ENCODE measurements around the gene ARVCF. TPM values are rescaled to one million over a fixed set of nuclear protein-coding genes. Genes with fewer than 3 reads are reported as not detected.

ARVCF gene
- polyA plus RNA-seq, 1 donor: 18.3 TPM

DNA sequence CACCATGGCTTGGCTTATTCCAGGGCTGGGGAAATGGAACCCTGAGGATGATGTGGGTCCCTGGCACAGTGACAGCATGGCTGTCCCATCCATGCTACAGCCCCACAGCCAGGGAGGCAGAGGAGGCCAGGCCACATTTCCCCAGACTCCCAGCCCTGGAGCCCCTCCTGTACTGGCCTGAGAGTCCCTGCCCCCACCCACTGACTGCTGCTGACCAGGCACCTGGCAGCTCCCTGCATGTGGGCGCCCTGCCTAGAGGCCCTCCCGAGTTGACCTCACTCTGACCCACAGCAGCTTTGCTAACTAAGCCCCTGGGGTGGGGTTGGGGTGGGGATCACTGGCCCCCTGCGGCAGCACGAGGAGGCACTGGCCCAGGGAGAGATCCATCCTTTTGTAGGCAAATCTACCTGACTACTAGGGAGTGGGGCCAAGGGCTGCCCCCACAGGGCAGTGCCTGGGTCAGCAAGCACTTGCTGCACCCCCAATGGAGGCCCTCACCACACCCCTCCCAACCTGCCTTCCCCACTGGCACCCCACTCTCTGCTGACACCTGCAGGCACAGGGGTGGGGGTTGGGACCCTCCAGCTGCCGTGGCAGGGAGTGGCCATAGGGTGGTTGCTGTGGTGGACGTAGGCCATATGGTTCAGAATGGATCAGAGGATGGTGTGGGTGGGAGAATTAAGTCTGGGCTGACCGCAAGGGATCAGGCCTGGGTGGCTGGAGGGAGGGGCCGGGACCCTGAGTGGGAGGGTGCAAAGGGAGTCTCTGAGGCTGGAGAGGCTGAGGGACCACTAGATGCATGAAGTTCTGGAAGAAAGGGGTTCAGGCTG lies 17.4 kb downstream of the ARVCF start:
- DNase-seq: no peak

- no peak for DNase-seq
These were observed 18.2 kb downstream of the ARVCF start for GRCh38 chr22:19998232-19998951.

- no peak for DNase-seq
These were observed 18.9 kb downstream of the ARVCF start for GRCh38 chr22:19997561-19998231.

DNA sequence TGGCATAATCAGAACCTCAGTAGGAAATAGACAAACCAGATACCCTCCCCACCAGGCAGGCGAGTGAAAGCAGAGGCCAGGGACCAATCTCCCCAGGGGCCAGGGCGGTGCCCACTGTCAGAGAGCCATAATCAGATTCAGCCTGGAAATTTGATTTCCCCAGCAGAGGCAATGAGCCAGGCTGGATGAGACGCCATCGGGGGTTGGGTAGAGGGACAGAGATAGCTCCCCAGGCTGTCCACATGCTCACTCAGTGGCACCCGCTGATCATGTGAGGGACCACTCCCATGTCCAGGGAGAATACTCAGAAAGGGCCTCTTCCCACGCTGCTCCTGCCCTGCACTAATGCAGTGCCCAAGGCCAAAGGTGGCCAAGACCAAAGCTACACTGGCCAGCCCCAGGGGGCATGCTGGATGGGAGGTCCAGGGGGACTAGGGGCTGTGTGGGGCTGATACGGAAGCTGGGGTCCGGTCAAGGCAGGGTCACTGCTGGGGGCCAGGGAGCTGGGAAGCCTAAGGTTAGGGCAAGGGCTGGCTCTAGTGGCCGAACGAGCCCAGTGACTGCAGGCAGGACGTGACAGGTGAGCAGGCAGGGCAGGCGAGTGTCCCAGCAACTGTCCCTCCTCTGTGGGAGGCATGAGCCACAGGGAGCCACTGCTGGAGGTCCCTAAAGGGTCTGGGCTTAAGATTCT lies 19.8 kb downstream of the ARVCF start:
- no peak for DNase-seq

DNA sequence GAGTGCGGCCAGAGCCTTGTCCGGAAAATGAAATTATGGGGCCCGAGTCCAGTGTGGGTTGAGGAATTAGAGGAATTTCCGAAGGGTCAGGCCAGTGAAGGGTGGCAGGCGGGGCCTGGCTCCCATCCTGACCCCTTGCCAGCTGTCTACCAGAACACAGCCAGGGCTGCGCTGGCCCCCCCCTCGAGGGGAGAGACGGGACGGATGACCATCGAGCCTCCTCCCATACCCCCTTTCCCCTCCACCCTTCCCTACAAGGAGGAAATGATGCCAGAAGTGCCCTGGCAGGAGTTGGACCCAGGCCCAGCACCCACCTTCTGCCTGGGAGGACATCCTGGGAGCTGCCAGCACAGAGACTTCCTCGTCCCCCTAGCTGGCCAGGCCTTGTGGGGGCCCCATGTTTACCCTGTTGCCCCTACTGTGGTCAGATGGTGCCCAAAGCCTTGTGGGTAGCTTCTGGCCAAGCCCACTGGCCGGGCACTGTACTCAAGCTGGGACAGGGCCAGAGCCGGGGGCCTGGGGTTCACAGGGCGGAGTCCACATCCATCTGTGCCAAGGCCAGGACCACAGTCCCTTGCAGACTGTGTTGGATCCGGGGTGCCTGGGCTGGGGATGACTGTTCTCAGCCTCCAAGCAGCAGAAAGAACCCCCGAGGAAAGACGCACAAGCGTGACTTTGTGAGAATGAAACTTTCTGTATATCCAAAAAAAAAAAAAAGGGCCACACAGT lies 20.8 kb downstream of the ARVCF start:
- DNase-seq: no peak

DNA sequence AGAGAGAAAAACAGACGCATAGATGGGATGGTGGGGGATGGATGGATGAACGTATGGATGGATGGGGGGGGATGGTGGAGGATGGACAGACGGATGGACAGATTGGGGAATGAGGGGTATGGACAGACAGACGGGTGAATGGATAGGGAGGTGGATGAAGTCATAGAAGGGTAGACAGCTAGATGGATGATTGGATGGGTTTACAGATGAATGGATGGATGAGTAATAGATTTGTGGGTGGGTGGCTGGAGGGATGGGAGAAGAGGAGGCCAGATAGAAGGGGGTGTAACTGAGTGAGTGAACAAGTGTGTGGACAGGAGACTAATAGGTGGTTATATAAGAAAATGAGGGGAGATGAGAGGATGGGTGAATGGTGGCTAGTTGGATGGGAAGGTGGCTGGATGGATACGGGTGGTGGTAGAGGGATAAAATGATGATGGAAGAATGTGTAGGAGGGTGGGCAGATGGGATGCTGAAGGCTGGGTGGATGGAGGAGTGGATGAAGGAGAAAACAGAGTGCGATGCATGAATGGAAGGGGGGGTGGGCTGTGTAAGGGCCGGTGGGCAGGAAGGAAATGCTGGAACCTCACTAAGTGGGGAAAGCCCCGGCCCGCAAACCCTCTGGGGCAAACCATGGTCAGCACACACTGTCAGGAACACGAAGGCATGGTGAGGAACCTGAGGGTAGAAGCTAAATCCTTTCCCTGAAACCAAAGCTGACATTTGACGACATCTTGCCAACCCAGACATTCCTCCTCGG lies 21.6 kb downstream of the ARVCF start:
- DNase-seq: no peak

GRCh38 chr22:19993926-19994325 lies 22.7 kb downstream of the ARVCF start:
- no peak for DNase-seq

- no peak for DNase-seq
These were observed 23.7 kb downstream of the ARVCF start for GRCh38 chr22:19992921-19993355.

GRCh38 chr22:19992481-19992911 lies 24.1 kb downstream of the ARVCF start:
- no peak for DNase-seq

GRCh38 chr22:19991645-19992451 lies 24.8 kb downstream of the ARVCF start:
- no peak for DNase-seq

DNA sequence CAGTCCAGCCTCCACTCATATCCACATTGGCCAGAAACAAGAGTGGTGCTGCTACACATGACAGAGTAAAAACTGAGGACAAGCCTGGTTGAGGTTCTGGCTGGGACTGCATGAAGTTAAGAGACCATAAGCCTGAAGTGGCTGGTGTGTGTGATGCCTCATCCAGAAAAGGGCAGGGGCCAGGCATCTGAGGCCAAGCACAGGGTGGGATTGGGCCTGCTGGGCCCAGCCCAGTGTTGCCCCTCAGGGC lies 25.3 kb downstream of the ARVCF start:
- DNase-seq: no peak

DNA sequence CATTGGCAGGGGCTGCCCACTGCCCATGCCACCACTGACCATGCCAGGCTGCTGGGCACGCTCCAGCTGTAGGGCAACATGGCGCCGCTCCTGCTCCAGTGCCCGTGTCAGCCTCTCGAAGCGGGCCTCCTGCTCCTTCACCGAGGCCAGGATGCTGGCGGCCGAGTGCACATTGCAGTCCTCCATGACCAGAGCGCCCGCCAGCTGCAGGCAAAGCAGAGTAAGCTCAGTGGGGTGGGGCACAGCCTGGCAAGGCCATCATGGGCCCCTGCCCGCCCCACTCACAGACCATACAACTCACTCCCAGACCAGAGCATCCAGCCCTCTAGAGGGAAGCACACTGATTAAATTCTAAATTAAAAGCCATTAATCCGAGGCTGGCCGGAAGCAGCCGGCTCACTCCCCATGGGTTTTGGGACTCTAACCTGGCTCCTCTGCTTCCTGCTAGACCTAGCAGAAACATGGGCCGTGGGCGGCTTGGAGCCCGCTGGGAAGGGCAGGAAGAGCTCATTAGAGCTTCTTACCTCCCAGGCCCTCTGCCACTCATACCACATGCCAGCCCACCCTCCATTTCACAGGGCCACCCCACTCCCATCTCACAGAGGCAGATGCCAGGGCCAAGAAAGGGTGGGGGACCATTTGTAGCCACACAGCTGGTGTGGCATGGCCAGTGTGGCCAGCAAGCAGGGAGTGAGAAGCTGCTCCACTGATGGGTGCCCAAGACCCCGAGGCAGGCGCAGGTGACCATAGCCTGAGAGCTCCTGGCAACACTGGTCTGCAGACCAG lies 25.8 kb downstream of the ARVCF start:
- DNase-seq: no peak

- DNase-seq: no peak
These were observed 26.4 kb downstream of the ARVCF start for GRCh38 chr22:19990188-19990587.

- DNase-seq: no peak
These were observed 26.9 kb downstream of the ARVCF start for GRCh38 chr22:19989725-19990067.

DNA sequence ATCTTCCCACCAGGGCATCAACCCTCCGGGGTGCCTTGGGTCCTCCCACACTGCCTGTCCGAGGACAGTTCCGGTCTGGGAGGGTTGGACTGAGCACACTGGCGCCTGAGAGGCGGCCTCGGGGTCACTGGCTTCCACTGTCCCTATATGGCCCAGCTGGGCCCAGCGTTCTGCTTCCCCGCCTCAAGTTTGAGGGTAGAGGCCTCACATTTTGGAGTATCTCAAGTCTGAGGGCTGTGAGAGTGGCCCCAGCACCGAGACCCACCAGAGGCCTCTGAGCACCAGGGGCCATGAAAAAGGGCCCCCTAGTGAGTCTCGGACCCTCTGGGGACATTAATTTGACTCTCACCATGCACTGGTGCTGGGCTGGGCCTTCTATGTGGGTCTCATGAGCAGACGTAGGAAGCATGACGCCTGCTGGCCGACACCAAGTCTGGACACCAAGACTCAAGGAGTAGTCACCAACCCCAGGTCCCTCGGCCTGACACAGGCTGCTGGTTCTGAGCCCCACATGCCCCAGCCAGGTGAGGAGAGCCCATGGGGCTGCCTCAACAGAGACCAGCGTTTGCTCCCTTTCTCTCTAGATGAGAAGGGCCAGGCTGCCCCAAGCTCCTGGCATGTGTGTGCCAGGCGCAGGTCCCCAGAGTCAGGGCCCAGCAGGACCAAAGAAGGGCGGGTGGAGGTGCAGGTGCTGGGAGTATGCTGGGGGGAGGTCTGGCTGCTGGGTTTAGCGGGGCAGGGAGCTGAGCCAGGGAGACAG lies 27.5 kb downstream of the ARVCF start:
- no peak for DNase-seq

DNA sequence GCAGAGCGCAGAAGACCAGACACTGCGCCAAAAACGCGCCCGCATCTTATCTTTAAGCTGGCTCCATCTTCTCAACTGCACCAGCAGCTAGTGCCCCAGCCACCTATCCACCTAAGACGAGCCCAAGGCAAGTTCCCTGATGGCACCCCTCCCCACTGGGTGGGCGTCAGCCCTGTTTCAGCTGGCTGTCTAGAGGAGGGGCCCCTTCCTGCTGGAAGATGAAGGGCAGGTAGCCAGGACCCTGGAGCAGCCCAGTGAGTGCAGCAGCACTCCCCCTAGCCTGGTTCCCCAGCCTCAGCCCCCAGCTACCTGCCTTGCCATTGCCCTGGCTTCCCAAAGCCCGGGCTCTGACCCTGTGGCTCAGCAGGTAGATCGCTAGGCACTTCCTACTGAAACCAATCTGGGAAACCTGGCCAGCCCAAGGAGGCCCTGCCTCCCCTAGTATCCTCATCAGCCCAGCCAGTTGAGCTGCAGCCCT lies 28.3 kb downstream of the ARVCF start:
- no peak for DNase-seq

DNA sequence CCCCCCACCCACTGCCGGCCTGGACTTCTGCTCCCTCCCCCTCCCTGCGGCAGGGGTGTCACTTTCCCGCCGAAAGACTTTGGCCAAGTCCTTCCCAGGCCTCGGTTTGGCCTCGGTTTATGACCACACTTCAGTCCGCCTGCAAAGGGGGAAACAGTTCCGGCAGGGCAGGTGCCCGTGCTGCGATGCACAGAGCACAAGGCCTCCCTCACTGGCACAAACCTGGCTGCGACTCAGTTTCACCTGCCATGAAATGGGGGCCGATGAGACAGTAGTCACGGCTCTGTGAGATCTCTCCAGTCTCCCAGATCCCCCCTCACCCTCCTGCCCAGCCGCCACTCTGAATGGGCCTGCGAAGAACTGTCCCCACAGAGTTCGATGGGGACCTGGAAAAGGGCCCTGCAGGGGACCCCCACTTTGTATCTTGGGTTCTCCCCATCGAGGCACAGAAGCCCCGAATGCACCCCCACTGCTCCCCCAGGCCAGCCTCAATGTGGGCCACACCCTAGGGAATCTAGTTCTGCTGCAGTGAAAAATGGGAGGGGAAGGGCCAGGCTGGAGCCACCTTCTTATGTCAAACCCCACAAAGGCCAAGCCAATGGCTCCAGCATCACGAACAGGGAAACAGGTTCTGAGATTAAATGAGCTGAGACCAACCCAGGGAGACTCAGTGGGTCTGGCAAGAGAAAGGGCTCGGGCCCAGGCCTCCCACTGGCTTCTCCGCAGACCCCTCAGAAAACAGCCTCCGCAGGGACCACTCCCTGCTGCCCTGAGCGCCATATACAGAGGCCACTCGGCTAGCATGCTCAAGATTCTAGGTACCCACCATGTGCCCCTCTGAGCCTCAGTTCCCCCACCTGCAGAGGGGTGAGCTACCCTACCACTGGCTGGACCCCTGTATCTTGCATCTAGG lies 29.0 kb downstream of the ARVCF start:
- DNase-seq: no peak

Data from left kidney (tissue), 2 donors.